GM12865 (cell line): Measurements from ENCODE around the gene ESPNL.

Source experiments
- DNase-seq: peaks from one replicate; pipeline ENCODE4 v3.0.0; 2010; ENCODE audit warnings: low read depth
- H3K4me3 ChIP-seq: 2 replicates; pipeline ENCODE4 v1.5.1; 2011; ENCODE audit warnings: mild to moderate bottlenecking, low read depth, low read length, control low read depth
- TF ChIP-seq, protein P1 (sequence below): IDR thresholded peaks from 2 replicates; pipeline ENCODE4 v1.5.1; 2011; ENCODE audit warnings: low read length, control low read depth, low read depth, inconsistent platforms; ENCODE audit not compliant: insufficient read depth; ENCODE audit errors: missing control alignments

Gene ESPNL

GRCh38 chr2:238090887-238091286 lies 9.3 kb upstream of the ESPNL start:
- H3K4me3 ChIP-seq = no peak overlapping the region
- no peak for DNase-seq
- TF ChIP-seq, protein P1, sequence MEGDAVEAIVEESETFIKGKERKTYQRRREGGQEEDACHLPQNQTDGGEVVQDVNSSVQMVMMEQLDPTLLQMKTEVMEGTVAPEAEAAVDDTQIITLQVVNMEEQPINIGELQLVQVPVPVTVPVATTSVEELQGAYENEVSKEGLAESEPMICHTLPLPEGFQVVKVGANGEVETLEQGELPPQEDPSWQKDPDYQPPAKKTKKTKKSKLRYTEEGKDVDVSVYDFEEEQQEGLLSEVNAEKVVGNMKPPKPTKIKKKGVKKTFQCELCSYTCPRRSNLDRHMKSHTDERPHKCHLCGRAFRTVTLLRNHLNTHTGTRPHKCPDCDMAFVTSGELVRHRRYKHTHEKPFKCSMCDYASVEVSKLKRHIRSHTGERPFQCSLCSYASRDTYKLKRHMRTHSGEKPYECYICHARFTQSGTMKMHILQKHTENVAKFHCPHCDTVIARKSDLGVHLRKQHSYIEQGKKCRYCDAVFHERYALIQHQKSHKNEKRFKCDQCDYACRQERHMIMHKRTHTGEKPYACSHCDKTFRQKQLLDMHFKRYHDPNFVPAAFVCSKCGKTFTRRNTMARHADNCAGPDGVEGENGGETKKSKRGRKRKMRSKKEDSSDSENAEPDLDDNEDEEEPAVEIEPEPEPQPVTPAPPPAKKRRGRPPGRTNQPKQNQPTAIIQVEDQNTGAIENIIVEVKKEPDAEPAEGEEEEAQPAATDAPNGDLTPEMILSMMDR = no peak

DNA sequence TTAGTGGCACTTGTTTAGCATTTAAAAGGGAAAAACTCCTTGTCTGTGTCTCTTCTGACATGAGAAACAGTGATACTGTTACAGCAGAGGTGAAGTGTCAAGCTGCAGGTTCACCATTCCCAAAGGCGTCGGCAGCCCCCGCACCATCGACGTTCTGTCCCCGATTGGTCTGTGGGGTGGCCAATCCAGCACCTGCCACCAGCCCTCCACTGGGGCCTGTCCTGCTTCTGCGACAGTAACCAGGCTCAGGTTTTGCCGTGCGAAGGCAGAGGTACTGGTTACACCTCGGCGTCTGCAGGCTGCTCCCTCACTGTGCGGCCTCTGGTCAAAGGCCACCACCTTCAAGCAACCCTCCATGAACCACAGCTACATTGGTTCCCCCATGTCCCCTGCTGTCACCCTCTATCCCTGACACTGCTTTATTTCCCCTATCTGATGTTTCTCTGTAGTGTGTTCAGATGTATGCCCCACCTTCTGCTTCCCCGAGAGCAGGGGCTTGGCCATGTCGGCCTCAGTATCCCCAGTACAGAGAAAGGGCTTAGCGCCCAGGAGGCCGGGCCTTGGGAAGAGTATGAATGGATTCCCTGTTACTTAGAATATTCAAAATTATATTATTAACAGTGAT lies 8.6 kb upstream of the ESPNL start:
- no peak for DNase-seq
- no peak overlapping the region for H3K4me3 ChIP-seq
- TF ChIP-seq, protein P1 = no peak

- H3K4me3 ChIP-seq = no peak overlapping the region
- no peak for DNase-seq
- TF ChIP-seq, protein P1 = no peak
Observed at GRCh38 chr2:238092486-238093035, 7.6 kb upstream of the ESPNL start.

GRCh38 chr2:238093181-238094140 lies 6.7 kb upstream of the ESPNL start:
- no peak overlapping the region for H3K4me3 ChIP-seq
- no peak for DNase-seq
- TF ChIP-seq, protein P1 = no peak

DNA sequence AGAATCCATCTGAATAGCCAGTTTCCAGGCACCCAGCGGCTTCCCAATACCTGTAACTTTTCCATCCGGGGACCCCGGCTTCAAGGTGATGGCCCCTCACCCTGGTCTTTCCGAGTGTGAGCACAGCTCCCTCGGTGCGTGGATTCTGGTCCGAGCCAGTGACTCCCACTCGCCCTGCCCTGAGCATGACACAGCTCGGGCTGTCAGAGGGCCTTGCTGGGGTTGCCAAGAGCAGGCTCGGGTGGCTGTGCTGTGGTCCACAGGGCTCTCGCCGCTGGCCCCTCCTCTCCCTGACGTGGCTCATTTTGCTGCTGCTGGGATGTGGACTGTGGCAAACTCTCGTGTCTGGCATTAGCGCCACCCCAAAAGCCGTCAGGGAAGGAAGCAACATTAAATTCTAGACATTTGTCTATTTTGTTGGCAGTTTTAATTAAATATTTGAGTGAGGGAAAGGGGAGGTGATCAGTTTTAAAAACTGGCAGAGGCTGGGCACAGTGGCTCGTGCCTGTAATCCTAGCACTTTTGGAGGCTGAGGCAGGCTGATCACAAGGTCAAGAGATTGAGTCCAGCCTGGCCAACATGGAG lies 5.6 kb upstream of the ESPNL start:
- no peak for DNase-seq
- H3K4me3 ChIP-seq = no peak overlapping the region
- TF ChIP-seq, protein P1 = no peak

DNA sequence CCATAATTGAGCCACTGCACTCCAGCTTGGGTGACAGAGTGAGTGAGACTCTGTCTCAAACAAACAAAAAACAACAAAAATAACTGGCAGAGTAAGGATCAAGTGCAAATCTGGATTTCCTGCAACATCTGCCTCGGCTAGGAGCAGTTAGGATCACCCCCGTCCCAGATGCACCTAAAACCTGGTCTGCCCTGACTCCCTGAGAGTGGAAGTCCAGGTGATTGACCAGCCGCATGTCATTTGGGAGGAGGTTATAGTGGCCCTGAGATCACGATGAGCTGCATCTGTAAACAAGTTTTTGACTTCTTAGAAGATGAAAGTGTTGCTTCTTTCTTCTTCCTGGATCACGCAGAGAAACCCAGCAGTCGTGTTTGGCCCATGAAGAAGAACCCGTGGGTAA lies 5.0 kb upstream of the ESPNL start:
- H3K4me3 ChIP-seq = no peak overlapping the region
- DNase-seq = no peak
- TF ChIP-seq, protein P1 = no peak
